Esophagus squamous epithelium (tissue), 5 donors: Measurements from ENCODE around the gene KIRREL1. TPM values are rescaled to one million over a fixed set of nuclear protein-coding genes. Genes with fewer than 3 reads are reported as not detected.

Experiments used
- DNase-seq: peaks from one replicate; lab custom pipeline; 2025; lab: John Stamatoyannopoulos, UW
- H3K27ac ChIP-seq, 4 donors: fragments of 200-600 bp; sonication (generic); one replicate each; pipeline ENCODE4 v1.5.1; 2016 to 2019; ENCODE audit warnings: mild to moderate bottlenecking in 1 of 4
- H3K27me3 ChIP-seq, 4 donors: fragments of 200-600 bp; sonication (generic); 1 replicate in 3 of 4; 2 replicates in 1 of 4; pipeline versions ENCODE4 v1.5.1 to v1.6.0; 2017 to 2021; ENCODE audit warnings: antibody characterized with exemption in 1 of 4
- H3K36me3 ChIP-seq, 3 donors: fragments of 200-600 bp; sonication (generic); one replicate each; pipeline ENCODE4 v1.5.1; 2016 to 2019
- H3K4me1 ChIP-seq, 3 donors: fragments of 200-600 bp; sonication (generic); one replicate each; pipeline ENCODE4 v1.5.1; 2017 to 2019
- H3K4me3 ChIP-seq, 4 donors: fragments of 200-600 bp; sonication (generic); 1 replicate in 3 of 4; 2 replicates in 1 of 4; pipeline ENCODE4 v1.5.1; 2016 to 2019; ENCODE audit warnings: mild to moderate bottlenecking in 2 of 4, moderate library complexity in 1 of 4
- H3K9me3 ChIP-seq, 3 donors: fragments of 200-600 bp; sonication (generic); one replicate each; pipeline ENCODE4 v1.5.1; 2016 to 2019
- POLR2A ChIP-seq, 4 donors: fragments of 450-650 bp; IDR thresholded peaks; one replicate each; pipeline ENCODE4 v1.6.1; 2017; ENCODE audit warnings: antibody characterized with exemption in 4 of 4, mild to moderate bottlenecking in 4 of 4, moderate library complexity in 3 of 4
- WGBS, 2 donors: methylation state at CpG; one replicate each; pipeline ENCODE4 v1.1.5; 2018; 5-methylcytosine and 5-hydroxymethylcytosine counted together
- intact Hi-C: fragments of 100-400 bp; cut with DNase I; formaldehyde crosslinking; loops from one replicate; pipeline ENCODE4 v1.15.0; 2022
- total RNA-seq, 4 donors: library from RNA; depleted of rRNA; stranded (reverse); fragments of >200 nt; gene quantifications; one replicate each; pipeline ENCODE4 v1.1.0, GENCODE V29; 2016
- TF ChIP-seq, protein P1 (sequence below), 6 experiments: fragments of 450-650 bp in 4 of 6; fragments of 200-600 bp in 2 of 6; sonication (generic) in 2 of 6; IDR thresholded peaks; one replicate each; pipeline ENCODE4 v1.5.1; 2016 to 2019; ENCODE audit warnings: antibody characterized with exemption in 6 of 6, mild to moderate bottlenecking in 4 of 6, moderate library complexity in 4 of 6
- donor health status: DM: yes; HTN: yes; CAD: no.

Gene KIRREL1
- total RNA-seq, 4 donors from 2014 or later, result 3.6 to 18.9 (median 15.2) TPM

- Histone ChIP-seq H3K9me3 (no peaks in the 10 kb centered on the region), H3K4me3 (no peak overlapping the region), H3K27ac (no peak overlapping the region), H3K27me3 (no peaks in the 10 kb centered on the region), H3K36me3 (peaks cover 0 to 73% (median 0%) of the 10 kb centered on the region in 3 donors), H3K4me1 (peaks cover 0 to 23% (median 0%) of the 10 kb centered on the region in 3 donors)
- intact Hi-C loops, result no loop called here
- WGBS, 2 donors, result 50 to 58% methylated on average over 3 of the region's 4 CpGs
- no peak for TF ChIP-seq POLR2A (IDR thresholded peaks at IDR 0.05)
- TF ChIP-seq, protein P1, sequence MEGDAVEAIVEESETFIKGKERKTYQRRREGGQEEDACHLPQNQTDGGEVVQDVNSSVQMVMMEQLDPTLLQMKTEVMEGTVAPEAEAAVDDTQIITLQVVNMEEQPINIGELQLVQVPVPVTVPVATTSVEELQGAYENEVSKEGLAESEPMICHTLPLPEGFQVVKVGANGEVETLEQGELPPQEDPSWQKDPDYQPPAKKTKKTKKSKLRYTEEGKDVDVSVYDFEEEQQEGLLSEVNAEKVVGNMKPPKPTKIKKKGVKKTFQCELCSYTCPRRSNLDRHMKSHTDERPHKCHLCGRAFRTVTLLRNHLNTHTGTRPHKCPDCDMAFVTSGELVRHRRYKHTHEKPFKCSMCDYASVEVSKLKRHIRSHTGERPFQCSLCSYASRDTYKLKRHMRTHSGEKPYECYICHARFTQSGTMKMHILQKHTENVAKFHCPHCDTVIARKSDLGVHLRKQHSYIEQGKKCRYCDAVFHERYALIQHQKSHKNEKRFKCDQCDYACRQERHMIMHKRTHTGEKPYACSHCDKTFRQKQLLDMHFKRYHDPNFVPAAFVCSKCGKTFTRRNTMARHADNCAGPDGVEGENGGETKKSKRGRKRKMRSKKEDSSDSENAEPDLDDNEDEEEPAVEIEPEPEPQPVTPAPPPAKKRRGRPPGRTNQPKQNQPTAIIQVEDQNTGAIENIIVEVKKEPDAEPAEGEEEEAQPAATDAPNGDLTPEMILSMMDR (IDR thresholded peaks at IDR 0.05), result no peak
- no peak for DNase-seq
These were observed 85.2 kb downstream of the KIRREL1 start for GRCh38 chr1:158078569-158079080.

DNA sequence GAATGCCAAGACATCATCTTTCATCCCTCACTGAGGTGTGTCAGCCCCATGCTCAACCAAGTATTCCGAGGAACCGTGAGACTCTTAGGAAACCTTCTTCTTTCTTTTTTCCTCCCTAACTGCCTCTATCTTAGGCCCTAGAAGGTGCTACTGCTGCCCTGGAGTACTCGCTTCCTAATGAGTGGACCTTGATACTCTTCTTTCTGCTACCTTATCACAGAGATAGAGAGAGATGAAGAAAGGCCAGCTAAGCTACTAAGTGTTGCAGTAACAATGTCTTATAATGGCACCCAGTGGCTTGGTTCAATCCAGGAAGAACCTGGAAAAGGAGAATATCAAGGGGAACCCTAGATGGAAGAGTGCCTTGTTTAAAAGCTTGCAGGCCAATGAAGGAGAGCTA is 86.6 kb downstream of the KIRREL1 start:
- intact Hi-C loops, result no loop called here

DNA sequence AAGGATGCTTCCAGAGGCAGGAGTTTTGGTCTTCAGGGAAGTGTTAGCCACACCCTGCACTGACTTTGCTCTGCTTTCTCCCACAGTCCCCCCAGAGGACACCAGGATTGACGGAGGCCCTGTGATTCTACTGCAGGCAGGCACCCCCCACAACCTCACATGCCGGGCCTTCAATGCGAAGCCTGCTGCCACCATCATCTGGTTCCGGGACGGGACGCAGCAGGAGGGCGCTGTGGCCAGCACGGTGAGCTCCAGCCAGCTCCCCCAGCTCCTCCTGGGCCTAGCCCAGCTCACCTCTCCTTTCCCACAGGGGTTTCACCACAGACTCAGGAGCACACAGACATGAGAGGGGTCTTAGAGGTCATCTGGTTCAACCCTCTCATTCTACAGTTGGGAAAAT is 90.9 kb downstream of the KIRREL1 start:
- Histone ChIP-seq H3K36me3 (peaks cover 0 to 83% (median 0%) of the 10 kb centered on the region in 3 donors), H3K27ac (no peak overlapping the region), H3K4me3 (no peak overlapping the region), H3K4me1 (no peaks in the 10 kb centered on the region), H3K9me3 (no peaks in the 10 kb centered on the region), H3K27me3 (no peaks in the 10 kb centered on the region)
- no peak for DNase-seq
- WGBS, 2 donors, result 95 to 97% methylated on average over 4 to 5 of the region's 8 CpGs
- intact Hi-C loops, result no loop called here
- no peak for TF ChIP-seq POLR2A (IDR thresholded peaks at IDR 0.05)
- TF ChIP-seq, protein P1 (IDR thresholded peaks at IDR 0.05), result no peak

More for the DNA sequence above, 86.6 kb downstream of the KIRREL1 start:
- H3K4me3 ChIP-seq, result no peak overlapping the region
- no peaks in the 10 kb centered on the region for H3K9me3 ChIP-seq
- peaks cover 0 to 81% (median 0%) of the 10 kb centered on the region in 3 donors for H3K36me3 ChIP-seq
- H3K4me1 ChIP-seq, result peaks cover 0 to 14% (median 0%) of the 10 kb centered on the region in 3 donors
- DNase-seq, result no peak
- WGBS, 2 donors, result 80 to 81% methylated on average over 2 to 3 of the region's 3 CpGs
- no peak overlapping the region for H3K27ac ChIP-seq
- no peaks in the 10 kb centered on the region for H3K27me3 ChIP-seq
- TF ChIP-seq, protein P1 (IDR thresholded peaks at IDR 0.05), result no peak
- TF ChIP-seq POLR2A (IDR thresholded peaks at IDR 0.05), result no peak

- no peak overlapping the region for H3K4me3 ChIP-seq
- no peaks in the 10 kb centered on the region for H3K9me3 ChIP-seq
- TF ChIP-seq, protein P1 (IDR thresholded peaks at IDR 0.05), result no peak
- no peak for TF ChIP-seq POLR2A (IDR thresholded peaks at IDR 0.05)
- H3K27ac ChIP-seq, result no peak overlapping the region
- H3K36me3 ChIP-seq, result peaks cover 0 to 83% (median 0%) of the 10 kb centered on the region in 3 donors
- no peaks in the 10 kb centered on the region for H3K4me1 ChIP-seq
- intact Hi-C loops, result loop anchor here (5.0 kb wide), 1 partner anchor 92 kb away; the partner anchor contains the start of gene KIRREL1
- WGBS, 2 donors, result 79 to 89% methylated on average over 4 of the region's 4 CpGs
- no peak for DNase-seq
- H3K27me3 ChIP-seq, result no peaks in the 10 kb centered on the region
These were observed 91.3 kb downstream of the KIRREL1 start for GRCh38 chr1:158084747-158085146.

DNA sequence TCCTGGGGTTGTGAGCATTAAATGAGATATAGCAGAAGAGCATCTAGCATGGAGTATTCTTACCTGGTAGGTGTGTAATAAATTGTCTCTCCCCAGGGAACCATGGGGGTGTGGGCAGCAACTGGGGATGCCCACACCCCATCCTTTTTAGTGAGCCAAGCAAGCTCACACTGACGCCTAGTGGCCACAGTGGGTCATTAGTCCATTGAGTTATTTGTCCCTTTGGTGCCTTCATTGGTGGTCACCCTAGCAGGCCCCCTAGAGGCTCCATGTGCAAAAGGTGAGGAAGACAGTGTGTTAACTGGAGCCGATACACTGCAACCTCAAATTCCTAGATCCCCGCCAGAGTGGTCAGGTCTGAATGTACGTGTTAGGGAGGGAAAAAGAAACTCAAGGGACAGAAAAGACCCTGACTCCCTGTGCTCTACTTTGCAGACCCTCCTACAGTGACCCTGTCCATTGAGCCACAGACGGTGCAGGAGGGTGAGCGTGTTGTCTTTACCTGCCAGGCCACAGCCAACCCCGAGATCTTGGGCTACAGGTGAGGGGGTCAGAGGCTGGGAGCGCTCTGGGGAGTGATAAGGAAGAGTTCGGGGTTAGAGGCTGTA is 94.0 kb downstream of the KIRREL1 start:
- no peak overlapping the region for H3K27ac ChIP-seq
- peaks cover 0 to 88% (median 5%) of the 10 kb centered on the region in 3 donors for H3K36me3 ChIP-seq
- 59 to 64% methylated on average over 7 to 8 of the region's 9 CpGs for WGBS, 2 donors
- intact Hi-C loops, result loop anchor here (5.0 kb wide), 1 partner anchor 95 kb away; the partner anchor contains the start of gene KIRREL1
- no peaks in the 10 kb centered on the region for H3K4me1 ChIP-seq
- TF ChIP-seq, protein P1 (IDR thresholded peaks at IDR 0.05), result peak; percentile 51 to 85 (median 72)
- TF ChIP-seq POLR2A (IDR thresholded peaks at IDR 0.05), result no peak
- H3K4me3 ChIP-seq, result no peak overlapping the region
- H3K9me3 ChIP-seq, result no peaks in the 10 kb centered on the region
- no peaks in the 10 kb centered on the region for H3K27me3 ChIP-seq
- no peak for DNase-seq
